ENCODE measurements around the gene TBC1D1.

TBC1D1 gene

GRCh38 chr4:38105475-38106220 lies 214.8 kb downstream of the TBC1D1 start:
- no peaks in the 10 kb centered on the region for H3K27me3 ChIP-seq (replicated peaks; ENCODE audit: control insufficient read depth, insufficient read depth, low read length, poor library complexity, severe bottlenecking)
- no peaks in the 10 kb centered on the region for H3K4me1 ChIP-seq (ENCODE audit: control insufficient read depth, insufficient read depth, low read length, poor library complexity, severe bottlenecking)
- H3K27ac ChIP-seq (ENCODE audit: insufficient read depth, low read length, poor library complexity, severe bottlenecking) = no peak overlapping the region
- peaks cover 34% of the 10 kb centered on the region for H3K36me3 ChIP-seq (ENCODE audit: control insufficient read depth, insufficient read depth, low read length)
- DNase-seq = no peak
- H3K4me3 ChIP-seq (ENCODE audit: insufficient read depth, low read depth, low read length, poor library complexity, severe bottlenecking) = no peak overlapping the region
- no peaks in the 10 kb centered on the region for H3K9me3 ChIP-seq (ENCODE audit: control insufficient read depth, low read length)

GRCh38 chr4:38106311-38106710 lies 215.4 kb downstream of the TBC1D1 start:
- Histone ChIP-seq H3K9me3 (ENCODE audit: control insufficient read depth, low read length) (no peaks in the 10 kb centered on the region), H3K4me1 (ENCODE audit: control insufficient read depth, insufficient read depth, low read length, poor library complexity, severe bottlenecking) (no peaks in the 10 kb centered on the region), H3K4me3 (ENCODE audit: insufficient read depth, low read depth, low read length, poor library complexity, severe bottlenecking) (no peak overlapping the region), H3K27ac (ENCODE audit: insufficient read depth, low read length, poor library complexity, severe bottlenecking) (no peak overlapping the region), H3K36me3 (ENCODE audit: control insufficient read depth, insufficient read depth, low read length) (peaks cover 28% of the 10 kb centered on the region), H3K27me3 (replicated peaks; ENCODE audit: control insufficient read depth, insufficient read depth, low read length, poor library complexity, severe bottlenecking) (no peaks in the 10 kb centered on the region)
- DNase-seq = no peak

GRCh38 chr4:38106886-38107514 lies 216.1 kb downstream of the TBC1D1 start:
- no peaks in the 10 kb centered on the region for H3K9me3 ChIP-seq (ENCODE audit: control insufficient read depth, low read length)
- H3K36me3 ChIP-seq (ENCODE audit: control insufficient read depth, insufficient read depth, low read length) = peaks cover 24% of the 10 kb centered on the region

GRCh38 chr4:38107818-38108217 lies 216.9 kb downstream of the TBC1D1 start:
- H3K36me3 ChIP-seq (ENCODE audit: control insufficient read depth, insufficient read depth, low read length) = peaks cover 23% of the 10 kb centered on the region
- no peak overlapping the region for H3K4me3 ChIP-seq (ENCODE audit: insufficient read depth, low read depth, low read length, poor library complexity, severe bottlenecking)
- no peaks in the 10 kb centered on the region for H3K4me1 ChIP-seq (ENCODE audit: control insufficient read depth, insufficient read depth, low read length, poor library complexity, severe bottlenecking)
- H3K9me3 ChIP-seq (ENCODE audit: control insufficient read depth, low read length) = no peaks in the 10 kb centered on the region
- H3K27ac ChIP-seq (ENCODE audit: insufficient read depth, low read length, poor library complexity, severe bottlenecking) = no peak overlapping the region
- H3K27me3 ChIP-seq (replicated peaks; ENCODE audit: control insufficient read depth, insufficient read depth, low read length, poor library complexity, severe bottlenecking) = no peaks in the 10 kb centered on the region
- no peak for DNase-seq

More at GRCh38 chr4:38106886-38107514, 216.1 kb downstream of the TBC1D1 start:
- no peak for DNase-seq
- Histone ChIP-seq H3K4me3 (ENCODE audit: insufficient read depth, low read depth, low read length, poor library complexity, severe bottlenecking) (no peak overlapping the region), H3K27me3 (replicated peaks; ENCODE audit: control insufficient read depth, insufficient read depth, low read length, poor library complexity, severe bottlenecking) (no peaks in the 10 kb centered on the region), H3K4me1 (ENCODE audit: control insufficient read depth, insufficient read depth, low read length, poor library complexity, severe bottlenecking) (no peaks in the 10 kb centered on the region), H3K27ac (ENCODE audit: insufficient read depth, low read length, poor library complexity, severe bottlenecking) (no peak overlapping the region)

GRCh38 chr4:38109370-38109769 lies 218.5 kb downstream of the TBC1D1 start:
- no peak for DNase-seq
- H3K9me3 ChIP-seq (ENCODE audit: control insufficient read depth, low read length) = no peaks in the 10 kb centered on the region
- H3K4me3 ChIP-seq (ENCODE audit: insufficient read depth, low read depth, low read length, poor library complexity, severe bottlenecking) = no peak overlapping the region
- H3K27ac ChIP-seq (ENCODE audit: insufficient read depth, low read length, poor library complexity, severe bottlenecking) = no peak overlapping the region
- H3K27me3 ChIP-seq (replicated peaks; ENCODE audit: control insufficient read depth, insufficient read depth, low read length, poor library complexity, severe bottlenecking) = no peaks in the 10 kb centered on the region
- H3K4me1 ChIP-seq (ENCODE audit: control insufficient read depth, insufficient read depth, low read length, poor library complexity, severe bottlenecking) = no peaks in the 10 kb centered on the region
- peaks cover 16% of the 10 kb centered on the region for H3K36me3 ChIP-seq (ENCODE audit: control insufficient read depth, insufficient read depth, low read length)

- Histone ChIP-seq H3K27ac (ENCODE audit: insufficient read depth, low read length, poor library complexity, severe bottlenecking) (no peak overlapping the region), H3K36me3 (ENCODE audit: control insufficient read depth, insufficient read depth, low read length) (peaks cover 16% of the 10 kb centered on the region), H3K27me3 (replicated peaks; ENCODE audit: control insufficient read depth, insufficient read depth, low read length, poor library complexity, severe bottlenecking) (no peaks in the 10 kb centered on the region), H3K9me3 (ENCODE audit: control insufficient read depth, low read length) (no peaks in the 10 kb centered on the region), H3K4me1 (ENCODE audit: control insufficient read depth, insufficient read depth, low read length, poor library complexity, severe bottlenecking) (no peaks in the 10 kb centered on the region), H3K4me3 (ENCODE audit: insufficient read depth, low read depth, low read length, poor library complexity, severe bottlenecking) (no peak overlapping the region)
- DNase-seq = no peak
Measured at GRCh38 chr4:38109896-38110295, 219.0 kb downstream of the TBC1D1 start.

- no peak overlapping the region for H3K27ac ChIP-seq (ENCODE audit: insufficient read depth, low read length, poor library complexity, severe bottlenecking)
- no peak overlapping the region for H3K4me3 ChIP-seq (ENCODE audit: insufficient read depth, low read depth, low read length, poor library complexity, severe bottlenecking)
- no peaks in the 10 kb centered on the region for H3K27me3 ChIP-seq (replicated peaks; ENCODE audit: control insufficient read depth, insufficient read depth, low read length, poor library complexity, severe bottlenecking)
- peaks cover 15% of the 10 kb centered on the region for H3K36me3 ChIP-seq (ENCODE audit: control insufficient read depth, insufficient read depth, low read length)
- H3K9me3 ChIP-seq (ENCODE audit: control insufficient read depth, low read length) = no peaks in the 10 kb centered on the region
- no peaks in the 10 kb centered on the region for H3K4me1 ChIP-seq (ENCODE audit: control insufficient read depth, insufficient read depth, low read length, poor library complexity, severe bottlenecking)
- DNase-seq = no peak
Measured at GRCh38 chr4:38111024-38111423, 220.1 kb downstream of the TBC1D1 start.

- Histone ChIP-seq H3K36me3 (ENCODE audit: control insufficient read depth, insufficient read depth, low read length) (peaks cover 18% of the 10 kb centered on the region), H3K9me3 (ENCODE audit: control insufficient read depth, low read length) (no peaks in the 10 kb centered on the region), H3K27ac (ENCODE audit: insufficient read depth, low read length, poor library complexity, severe bottlenecking) (no peak overlapping the region), H3K27me3 (replicated peaks; ENCODE audit: control insufficient read depth, insufficient read depth, low read length, poor library complexity, severe bottlenecking) (no peaks in the 10 kb centered on the region), H3K4me3 (ENCODE audit: insufficient read depth, low read depth, low read length, poor library complexity, severe bottlenecking) (no peak overlapping the region), H3K4me1 (ENCODE audit: control insufficient read depth, insufficient read depth, low read length, poor library complexity, severe bottlenecking) (no peaks in the 10 kb centered on the region)
- DNase-seq = no peak
Measured at GRCh38 chr4:38111717-38112116, 220.8 kb downstream of the TBC1D1 start.

- Histone ChIP-seq H3K4me3 (ENCODE audit: insufficient read depth, low read depth, low read length, poor library complexity, severe bottlenecking) (no peak overlapping the region), H3K36me3 (ENCODE audit: control insufficient read depth, insufficient read depth, low read length) (peaks cover 20% of the 10 kb centered on the region), H3K27me3 (replicated peaks; ENCODE audit: control insufficient read depth, insufficient read depth, low read length, poor library complexity, severe bottlenecking) (no peaks in the 10 kb centered on the region), H3K4me1 (ENCODE audit: control insufficient read depth, insufficient read depth, low read length, poor library complexity, severe bottlenecking) (no peaks in the 10 kb centered on the region), H3K27ac (ENCODE audit: insufficient read depth, low read length, poor library complexity, severe bottlenecking) (no peak overlapping the region), H3K9me3 (ENCODE audit: control insufficient read depth, low read length) (no peaks in the 10 kb centered on the region)
- DNase-seq = no peak
Measured at GRCh38 chr4:38113132-38113531, 222.2 kb downstream of the TBC1D1 start.

GRCh38 chr4:38113551-38113950 lies 222.7 kb downstream of the TBC1D1 start:
- DNase-seq = no peak
- H3K4me3 ChIP-seq (ENCODE audit: insufficient read depth, low read depth, low read length, poor library complexity, severe bottlenecking) = no peak overlapping the region
- H3K4me1 ChIP-seq (ENCODE audit: control insufficient read depth, insufficient read depth, low read length, poor library complexity, severe bottlenecking) = no peaks in the 10 kb centered on the region
- H3K9me3 ChIP-seq (ENCODE audit: control insufficient read depth, low read length) = no peaks in the 10 kb centered on the region
- H3K27me3 ChIP-seq (replicated peaks; ENCODE audit: control insufficient read depth, insufficient read depth, low read length, poor library complexity, severe bottlenecking) = no peaks in the 10 kb centered on the region
- H3K27ac ChIP-seq (ENCODE audit: insufficient read depth, low read length, poor library complexity, severe bottlenecking) = no peak overlapping the region
- peaks cover 20% of the 10 kb centered on the region for H3K36me3 ChIP-seq (ENCODE audit: control insufficient read depth, insufficient read depth, low read length)
